Stimulated activated CD4-positive, alpha-beta T cell treated with anti-CD3 and anti-CD28 coated beads, Interleukin-15, amount 100 ng/mL, for 24 hours (primary cell): Measurements from ENCODE around the gene ANKRD13C.

Experiments used
- DNase-seq: peaks from one replicate; pipeline ENCODE4 v3.0.0-alpha.2; 2020

ANKRD13C gene

GRCh38 chr1:70211541-70211940, 143.0 kb downstream of the ANKRD13C start:
- DNase-seq = no peak

GRCh38 chr1:70210820-70211219, 143.7 kb downstream of the ANKRD13C start:
- no peak for DNase-seq
